Progenitor cell of endocrine pancreas (in vitro differentiated cells): ENCODE results near the gene TEX29. TPM values are rescaled to one million over a fixed set of nuclear protein-coding genes. Genes with fewer than 3 reads are reported as not detected.
A peak's percentile ranks its signal among the peaks of the same experiment; 100 is the strongest.

ENCODE experiments used
- DNase-seq: peaks from one replicate; pipeline ENCODE4 v3.0.0; 2021; ENCODE audit warnings: low spot score; ENCODE audit not compliant: unreplicated experiment
- H3K27ac Mint-ChIP-seq: 2 replicates; pipeline ENCODE4 v1.8.0; 2021; ENCODE audit warnings: mild to moderate bottlenecking, moderate library complexity, mixed read lengths
- H3K27me3 Mint-ChIP-seq: 2 replicates; pipeline ENCODE4 v1.8.0; 2021; ENCODE audit warnings: mixed read lengths
- H3K36me3 Mint-ChIP-seq: 2 replicates; pipeline ENCODE4 v1.8.0; 2022; ENCODE audit warnings: mixed read lengths; ENCODE audit not compliant: insufficient read depth
- H3K4me1 Mint-ChIP-seq: 2 replicates; pipeline ENCODE4 v1.8.0; 2021; ENCODE audit warnings: low read depth, mixed read lengths
- H3K4me3 Mint-ChIP-seq: 2 replicates; pipeline ENCODE4 v1.8.0; 2021; ENCODE audit warnings: low read depth, mild to moderate bottlenecking, moderate library complexity, mixed read lengths
- H3K9me3 Mint-ChIP-seq: 2 replicates; pipeline ENCODE4 v1.8.0; 2021; ENCODE audit warnings: low read depth, mixed read lengths
- CTCF ChIP-seq: fragments of 200-600 bp; sonication (generic); IDR thresholded peaks from one replicate; pipeline ENCODE4 v1.5.0; 2021; ENCODE audit warnings: antibody characterized with exemption, mild to moderate bottlenecking; ENCODE audit not compliant: unreplicated experiment
- total RNA-seq: library from RNA; stranded (reverse); gene quantifications from 2 replicates; pipeline ENCODE4 v1.2.1, GENCODE V29; 2021

Gene TEX29
- total RNA-seq, 1 donor from 2014 or later = 0.43 TPM

GRCh38 chr13:111335298-111335697 is 14.9 kb downstream of the TEX29 start:
- Mint-ChIP-seq H3K4me3 (no peak overlapping the region), H3K36me3 (peaks cover 7% of the 10 kb centered on the region), H3K27me3 (no peaks in the 10 kb centered on the region), H3K9me3 (peaks cover 4% of the 10 kb centered on the region), H3K27ac (no peak overlapping the region), H3K4me1 (no peaks in the 10 kb centered on the region)
- no peak for DNase-seq
- TF ChIP-seq CTCF = no peak

DNA sequence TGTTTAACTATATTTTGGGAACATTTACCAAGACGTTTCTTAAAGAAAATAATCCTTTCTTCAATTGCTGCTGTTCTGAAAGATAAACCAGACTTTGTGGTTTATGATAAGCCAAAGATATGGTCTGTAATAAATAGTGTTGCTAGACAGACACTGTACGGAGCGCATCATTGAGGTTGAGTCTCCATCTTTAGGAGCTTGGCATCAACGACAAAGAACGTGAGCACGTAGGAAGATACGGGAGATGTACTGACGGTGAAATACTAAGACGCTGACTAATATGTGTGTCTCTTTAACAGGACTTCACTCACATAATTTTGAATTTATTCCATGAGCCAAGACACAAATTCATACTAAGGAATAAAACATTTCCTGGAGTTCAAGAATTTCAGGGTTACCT is 16.2 kb downstream of the TEX29 start:
- TF ChIP-seq CTCF = no peak
- no peak overlapping the region for H3K4me3 Mint-ChIP-seq
- no peaks in the 10 kb centered on the region for H3K27me3 Mint-ChIP-seq
- peaks cover 4% of the 10 kb centered on the region for H3K9me3 Mint-ChIP-seq
- DNase-seq = no peak
- H3K36me3 Mint-ChIP-seq = peaks cover 7% of the 10 kb centered on the region
- no peaks in the 10 kb centered on the region for H3K4me1 Mint-ChIP-seq
- H3K27ac Mint-ChIP-seq = no peak overlapping the region

DNA sequence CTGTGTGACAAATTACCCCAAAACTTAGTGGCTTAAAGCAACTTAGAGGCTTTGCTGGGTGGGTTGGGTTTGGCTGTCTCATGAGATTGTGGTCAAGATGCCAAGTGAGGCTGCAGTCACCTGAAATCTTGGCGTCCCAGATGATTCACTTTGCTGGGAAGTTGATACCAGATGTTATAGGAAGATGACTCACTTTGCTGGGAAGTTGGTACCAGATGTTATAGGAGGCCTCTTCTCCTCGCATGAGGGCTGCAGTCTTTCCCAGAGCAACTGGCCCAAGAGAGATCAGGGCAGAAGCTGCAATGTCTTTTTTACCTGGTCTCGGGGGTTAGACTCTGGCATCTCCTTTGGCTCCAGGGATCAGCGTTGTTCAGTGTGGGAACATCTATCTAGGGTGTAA is 16.8 kb downstream of the TEX29 start:
- TF ChIP-seq CTCF = no peak
- peaks cover 7% of the 10 kb centered on the region for H3K36me3 Mint-ChIP-seq
- H3K27me3 Mint-ChIP-seq = no peaks in the 10 kb centered on the region
- H3K4me1 Mint-ChIP-seq = no peaks in the 10 kb centered on the region
- H3K27ac Mint-ChIP-seq = no peak overlapping the region
- DNase-seq = no peak
- peaks cover 4% of the 10 kb centered on the region for H3K9me3 Mint-ChIP-seq
- no peak overlapping the region for H3K4me3 Mint-ChIP-seq

DNA sequence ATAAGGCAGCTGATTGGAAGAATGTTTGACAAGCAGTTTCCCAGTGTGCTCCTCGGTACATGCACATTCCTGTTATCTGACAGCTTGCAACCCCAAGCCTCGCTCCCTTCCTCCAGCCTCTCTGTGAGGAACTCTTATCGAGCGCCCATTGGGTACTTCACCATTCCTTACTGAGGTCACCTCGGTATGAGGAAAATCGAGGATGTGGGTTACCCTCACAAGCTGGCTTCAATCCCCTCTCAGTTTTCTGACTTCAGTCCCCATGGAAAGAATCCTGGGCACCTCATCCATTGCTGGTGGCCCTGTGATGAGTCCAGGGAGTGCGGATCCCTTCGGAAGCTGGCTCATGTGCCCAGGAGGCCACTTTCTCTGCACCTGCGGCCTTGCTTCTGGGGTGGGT is 17.3 kb downstream of the TEX29 start:
- DNase-seq = no peak
- Mint-ChIP-seq H3K9me3 (peaks cover 4% of the 10 kb centered on the region), H3K4me1 (no peaks in the 10 kb centered on the region), H3K27ac (no peak overlapping the region), H3K27me3 (no peaks in the 10 kb centered on the region), H3K36me3 (peaks cover 7% of the 10 kb centered on the region), H3K4me3 (no peak overlapping the region)
- no peak for TF ChIP-seq CTCF

GRCh38 chr13:111338841-111339240 is 18.4 kb downstream of the TEX29 start:
- Mint-ChIP-seq H3K27me3 (no peaks in the 10 kb centered on the region), H3K27ac (peak overlapping the region; percentile 15), H3K4me1 (no peaks in the 10 kb centered on the region), H3K4me3 (no peak overlapping the region), H3K36me3 (peaks cover 7% of the 10 kb centered on the region), H3K9me3 (peaks cover 4% of the 10 kb centered on the region)
- no peak for TF ChIP-seq CTCF
- DNase-seq = no peak
